Activated naive CD8-positive, alpha-beta T cell treated with anti-CD3 and anti-CD28 coated beads, Interleukin-2, amount 10 ng/mL, durations not matched to agents 7 days and 5 days (primary cell): Measurements from ENCODE around the gene SIRT7. TPM values are rescaled to one million over a fixed set of nuclear protein-coding genes. Genes with fewer than 3 reads are reported as not detected.

Experiments used
- ATAC-seq: fragments of 150-1000 bp; cut with Tn5 transposase; one replicate; pipeline ENCODE4 v1.10.0; 2021; ENCODE audit warnings: low read depth, moderate library complexity
- POLR2A ChIA-PET: fragments of 350-600 bp; sonication (Branson Sonifier 250); formaldehyde crosslinking; loops from one replicate; lab custom pipeline; 2021; ENCODE audit warnings: antibody characterized with exemption; lab: Charles Lee
- DNase-seq: peaks from one replicate; pipeline ENCODE4 v3.0.0; 2021
- H3K27ac Mint-ChIP-seq: one replicate; pipeline ENCODE4 v1.8.0; 2022; ENCODE audit warnings: mild to moderate bottlenecking, mixed read lengths
- H3K27me3 Mint-ChIP-seq: one replicate; pipeline ENCODE4 v1.8.0; 2022; ENCODE audit warnings: mild to moderate bottlenecking, moderate library complexity, mixed read lengths
- H3K36me3 Mint-ChIP-seq: one replicate; pipeline ENCODE4 v1.8.0; 2021; ENCODE audit warnings: mild to moderate bottlenecking, mixed read lengths
- H3K4me1 Mint-ChIP-seq: one replicate; pipeline ENCODE4 v1.8.0; 2021; ENCODE audit warnings: mixed read lengths
- H3K4me3 Mint-ChIP-seq: one replicate; pipeline ENCODE4 v1.8.0; 2022; ENCODE audit warnings: mild to moderate bottlenecking, moderate library complexity, mixed read lengths
- H3K9me3 Mint-ChIP-seq: one replicate; pipeline ENCODE4 v1.8.0; 2021; ENCODE audit warnings: mixed read lengths
- total RNA-seq, 2 experiments: library from RNA; stranded (reverse); gene quantifications; one replicate each; pipeline ENCODE4 v1.2.3, GENCODE V29; 2021

SIRT7 gene
- total RNA-seq, 2 experiments from 2014 or later: 64.8 to 65.2 TPM

DNA sequence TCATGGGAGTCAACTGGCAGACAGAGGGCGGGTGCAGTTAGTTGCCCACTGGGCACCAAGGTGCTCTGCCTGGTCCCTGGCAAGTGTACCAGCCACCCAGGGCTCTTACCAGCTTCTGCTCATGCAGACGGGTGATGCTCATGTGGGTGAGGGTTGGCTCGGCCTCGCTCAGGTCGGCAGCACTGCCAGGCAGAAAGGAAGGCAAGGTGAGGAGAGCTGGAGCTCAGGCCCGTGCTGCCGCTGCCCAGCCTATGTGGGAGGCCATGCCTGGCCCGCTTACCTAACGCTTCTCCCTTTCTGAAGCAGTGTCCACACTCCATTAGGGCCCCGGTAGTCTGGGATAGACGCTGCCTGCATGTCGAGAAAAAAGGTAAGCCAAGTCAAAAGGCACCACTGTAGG is 2.6 kb downstream of the SIRT7 start:
- Mint-ChIP-seq H3K36me3 (peaks cover 9% of the 10 kb centered on the region), H3K27me3 (no peaks in the 10 kb centered on the region), H3K27ac (no peak overlapping the region), H3K4me3 (no peak overlapping the region), H3K4me1 (peaks cover 20% of the 10 kb centered on the region), H3K9me3 (no peaks in the 10 kb centered on the region)
- no peak for DNase-seq
- POLR2A ChIA-PET: no interaction called here
- ATAC-seq: no peak

DNA sequence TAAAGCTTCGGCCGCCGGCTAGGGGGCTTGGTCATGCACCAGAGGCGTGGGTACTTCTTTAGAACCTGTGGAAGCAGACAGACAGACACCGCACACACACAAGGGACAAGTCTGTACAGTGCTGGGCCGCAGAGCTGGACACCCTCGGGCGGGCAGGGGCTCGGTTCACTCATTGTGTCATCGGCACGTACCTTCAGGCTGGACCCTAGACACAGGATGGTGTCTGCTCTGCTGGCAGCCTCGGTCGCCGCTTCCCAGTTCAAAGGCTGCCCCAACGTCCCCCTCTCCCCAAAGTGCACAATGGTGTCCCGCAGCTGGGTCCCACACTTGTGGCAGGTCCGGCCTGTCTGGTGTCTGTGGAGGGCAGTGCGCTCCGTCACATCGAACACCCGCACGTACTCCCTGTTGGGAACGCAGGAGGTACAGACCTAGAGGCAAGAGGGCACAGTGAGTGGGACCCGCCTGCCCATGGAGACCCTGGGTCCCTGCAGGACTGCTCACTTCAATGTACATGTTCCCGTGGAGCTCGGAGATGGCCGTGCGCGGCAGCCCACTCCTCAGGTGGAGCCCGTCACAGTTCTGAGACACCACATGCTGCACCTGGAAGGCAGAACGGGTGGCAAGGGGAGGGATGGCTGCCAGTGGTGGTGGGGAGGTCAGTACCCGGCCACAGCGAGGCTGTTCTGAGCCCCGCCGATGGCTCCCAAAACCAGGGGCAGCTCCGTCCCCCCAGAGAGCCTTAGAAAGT is 3.7 kb downstream of the SIRT7 start:
- POLR2A ChIA-PET: interaction anchor here (0.8 kb wide), 1 partner anchor 13 kb away, joined by 4 read pairs; the partner anchor contains the start of gene MAFG
- Mint-ChIP-seq H3K4me1 (peaks cover 22% of the 10 kb centered on the region), H3K9me3 (no peaks in the 10 kb centered on the region), H3K27me3 (no peaks in the 10 kb centered on the region), H3K36me3 (peaks cover 9% of the 10 kb centered on the region), H3K4me3 (no peak overlapping the region), H3K27ac (no peak overlapping the region)
- DNase-seq: no peak
- no peak for ATAC-seq

GRCh38 chr17:81913394-81914102 is 4.4 kb downstream of the SIRT7 start:
- no peaks in the 10 kb centered on the region for H3K27me3 Mint-ChIP-seq
- no peaks in the 10 kb centered on the region for H3K9me3 Mint-ChIP-seq
- H3K27ac Mint-ChIP-seq: no peak overlapping the region
- POLR2A ChIA-PET: interaction anchor here (0.6 to 1.1 kb wide), 4 partner anchors 11 to 79 kb away, joined by 3 to 5 read pairs (median 4); partner anchors contain the start of genes MAFG and PPP1R27
- no peak overlapping the region for H3K4me3 Mint-ChIP-seq
- H3K36me3 Mint-ChIP-seq: peaks cover 9% of the 10 kb centered on the region
- ATAC-seq: no peak
- DNase-seq: no peak
- H3K4me1 Mint-ChIP-seq: peaks cover 21% of the 10 kb centered on the region

DNA sequence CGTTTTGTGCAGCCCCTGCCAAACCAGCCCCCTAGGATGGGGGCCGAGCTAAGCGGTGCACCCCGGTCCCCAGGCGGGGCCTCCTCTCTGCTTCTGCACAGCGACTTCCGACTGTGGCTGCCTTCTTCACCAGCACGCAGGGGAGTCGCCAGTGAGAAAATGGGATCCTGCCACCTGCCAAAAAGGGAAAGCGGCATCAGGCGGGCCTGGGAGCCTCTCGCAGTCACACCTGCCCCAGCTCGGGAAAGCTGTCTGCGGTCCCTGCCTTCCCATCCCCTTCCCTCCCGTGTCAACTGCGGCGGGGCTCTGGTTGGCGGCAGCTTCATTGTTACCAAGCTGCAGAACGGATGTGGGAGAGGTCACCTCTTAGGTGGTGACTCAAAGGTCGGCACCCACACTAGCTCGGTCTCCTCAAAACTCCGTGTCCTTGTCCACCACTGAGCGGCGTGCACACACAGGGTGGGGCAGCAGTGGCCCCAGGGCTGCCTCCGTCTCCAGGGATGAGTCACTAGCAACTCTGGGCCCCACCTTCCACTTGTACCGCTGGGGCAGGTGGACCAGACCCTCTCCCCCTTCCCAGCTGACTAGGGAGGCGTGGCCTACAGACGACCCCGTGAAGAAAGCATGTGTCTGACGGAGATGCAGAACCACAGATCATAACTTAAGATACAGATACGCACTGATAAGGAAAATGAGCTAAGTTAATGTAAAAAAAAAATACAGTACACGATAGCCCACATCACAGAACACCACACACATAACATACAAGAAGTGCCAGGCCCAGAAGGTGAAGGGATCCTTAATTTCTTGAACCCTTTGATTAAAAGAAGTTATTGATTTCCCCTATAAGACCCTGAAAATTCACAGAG is 5.3 kb downstream of the SIRT7 start:
- H3K4me1 Mint-ChIP-seq: peaks cover 17% of the 10 kb centered on the region
- no peaks in the 10 kb centered on the region for H3K27me3 Mint-ChIP-seq
- H3K9me3 Mint-ChIP-seq: no peaks in the 10 kb centered on the region
- ATAC-seq (no peak), DNase-seq (no peak)
- POLR2A ChIA-PET: interaction anchor here (0.9 to 1.1 kb wide), 2 partner anchors 11 to 78 kb away, joined by 3 read pairs; partner anchors contain the start of gene PPP1R27
- H3K4me3 Mint-ChIP-seq: peak overlapping the region; percentile 16
- H3K27ac Mint-ChIP-seq: peak overlapping the region; percentile 5
- peaks cover 9% of the 10 kb centered on the region for H3K36me3 Mint-ChIP-seq

DNA sequence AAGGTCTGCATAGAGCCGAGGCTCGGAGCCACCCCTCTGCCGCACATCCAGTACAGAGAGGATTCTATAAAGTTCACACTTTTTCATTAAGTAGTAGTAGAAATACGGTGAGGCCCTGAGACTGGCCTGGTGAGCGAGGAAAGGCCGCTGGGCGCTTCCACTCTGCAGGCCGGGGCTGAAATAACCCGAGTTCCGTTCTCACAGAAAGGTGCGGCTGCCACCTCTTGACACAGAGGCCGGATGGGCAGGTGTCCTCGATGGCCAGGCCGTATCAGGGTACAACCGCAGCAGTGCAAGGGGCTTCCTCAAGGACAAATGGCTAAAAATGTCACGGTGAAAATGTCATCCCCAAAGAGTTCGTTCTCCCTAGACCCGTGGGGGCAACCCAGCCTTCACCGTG is 6.0 kb downstream of the SIRT7 start:
- H3K4me3 Mint-ChIP-seq: peak overlapping the region; percentile 60
- no peak for ATAC-seq
- POLR2A ChIA-PET: interaction anchor here (0.5 to 1.5 kb wide), 2 partner anchors 20 to 64 kb away, joined by 4 to 5 read pairs; no protein-coding TSS in a partner anchor
- H3K27ac Mint-ChIP-seq: no peak overlapping the region
- peaks cover 13% of the 10 kb centered on the region for H3K4me1 Mint-ChIP-seq
- peaks cover 7% of the 10 kb centered on the region for H3K36me3 Mint-ChIP-seq
- H3K9me3 Mint-ChIP-seq: no peaks in the 10 kb centered on the region
- no peak for DNase-seq
- no peaks in the 10 kb centered on the region for H3K27me3 Mint-ChIP-seq

DNA sequence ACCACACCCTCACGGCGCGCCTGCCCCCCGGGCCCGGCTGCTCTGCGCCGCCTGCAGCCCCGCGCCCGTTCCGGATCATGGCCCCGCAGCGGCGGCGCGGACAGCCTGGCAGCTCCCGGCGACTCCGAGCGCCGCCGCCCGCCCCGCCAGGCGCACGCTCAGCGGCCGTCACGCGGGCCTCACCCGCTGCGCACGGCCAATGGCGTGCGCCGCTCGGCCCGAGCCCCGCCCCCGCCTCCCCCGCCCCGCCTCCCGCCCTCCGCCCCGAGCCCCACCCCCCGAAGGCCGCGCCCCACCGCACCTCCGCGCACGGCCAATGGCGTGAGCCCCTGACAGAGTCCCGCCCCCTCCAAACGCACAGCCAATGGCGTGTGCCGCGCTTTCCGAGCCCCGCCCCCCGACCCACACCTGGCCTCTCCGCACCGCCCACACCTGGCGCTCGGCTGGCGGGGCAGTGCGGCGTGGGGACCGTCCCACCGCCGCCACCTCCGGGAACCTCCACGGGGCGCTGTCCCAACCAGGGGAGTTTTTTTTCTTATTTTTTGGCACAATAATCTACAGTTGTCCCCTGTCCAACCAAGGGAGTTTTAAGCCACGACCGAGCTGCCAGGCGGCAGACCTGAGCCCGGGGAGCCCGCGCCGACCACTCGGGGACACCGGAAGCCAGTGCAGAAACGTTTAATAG is 6.6 kb downstream of the SIRT7 start, which contains the start of gene PCYT2:
Gene PCYT2 (minus strand): TSS at position 123 of the 685 bp plus-strand sequence. CDS start 44 bp downstream, at position 79.
- peak; percentile 88 for ATAC-seq
- H3K27me3 Mint-ChIP-seq: no peaks in the 10 kb centered on the region
- DNase-seq: peak; percentile 92
- POLR2A ChIA-PET: interaction anchor here (0.5 to 1.5 kb wide), 4 partner anchors 14 to 63 kb away, joined by 3 to 5 read pairs (median 4); no protein-coding TSS in a partner anchor
- H3K4me3 Mint-ChIP-seq: peak within 1 kb of the TSS; percentile 87
- no peaks in the 10 kb centered on the region for H3K9me3 Mint-ChIP-seq
- peaks cover 10% of the 10 kb centered on the region for H3K4me1 Mint-ChIP-seq
- peaks cover 5% of the 10 kb centered on the region for H3K36me3 Mint-ChIP-seq
- no peak within 1 kb of the TSS for H3K27ac Mint-ChIP-seq

GRCh38 chr17:81910840-81911276 is 7.1 kb downstream of the SIRT7 start:
- peak; percentile 57 for DNase-seq
- Mint-ChIP-seq H3K36me3 (peaks cover 5% of the 10 kb centered on the region), H3K9me3 (no peaks in the 10 kb centered on the region), H3K4me1 (peaks cover 9% of the 10 kb centered on the region), H3K27me3 (no peaks in the 10 kb centered on the region), H3K4me3 (peak overlapping the region; percentile 87), H3K27ac (no peak overlapping the region)
- POLR2A ChIA-PET: interaction anchor here (1.0 to 1.5 kb wide), 2 partner anchors 13 to 18 kb away, joined by 3 to 4 read pairs; no protein-coding TSS in a partner anchor
- ATAC-seq: peak; percentile 57

DNA sequence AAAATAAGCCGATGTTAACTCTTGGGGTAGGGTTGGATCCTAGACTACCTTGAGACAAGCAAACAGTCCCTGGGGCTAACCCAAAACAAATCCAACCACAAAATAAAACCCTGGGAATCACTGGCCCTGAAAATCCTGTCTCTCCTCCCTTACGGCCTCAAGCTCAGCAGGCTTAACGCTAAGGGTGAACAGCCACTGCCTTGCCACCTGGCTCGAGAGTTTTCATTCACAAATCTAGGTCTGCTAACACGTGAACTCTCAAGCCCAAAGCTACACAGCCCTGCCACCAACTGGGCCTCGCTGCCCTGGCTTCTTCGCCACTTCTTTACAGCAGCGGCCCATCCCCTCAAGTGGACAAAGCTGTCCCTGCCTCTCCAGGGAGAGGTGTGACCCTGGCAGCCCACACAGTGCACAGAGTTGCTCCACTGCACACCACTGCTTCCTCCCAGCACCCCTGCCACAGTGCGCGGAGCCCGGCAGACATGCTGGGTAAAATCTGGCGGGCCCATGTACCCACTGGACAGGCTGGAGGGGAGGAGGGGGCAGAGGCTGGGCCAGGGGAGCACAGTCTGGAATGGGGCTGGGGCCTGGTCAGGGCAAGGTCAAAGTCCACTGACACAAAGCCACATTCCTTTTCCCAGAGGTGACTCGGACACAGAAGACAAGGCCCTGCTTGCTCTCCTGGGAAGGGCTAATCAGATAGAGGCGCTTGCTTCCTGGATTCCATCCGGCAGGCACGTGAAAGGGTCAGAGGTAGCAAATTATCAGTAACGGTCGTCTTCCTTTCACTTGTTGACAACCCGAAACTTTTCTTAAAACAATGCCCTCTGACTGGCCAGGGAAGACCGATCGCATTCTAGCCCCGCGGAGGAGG is 7.8 kb downstream of the SIRT7 start:
- POLR2A ChIA-PET: interaction anchor here (1.2 to 1.5 kb wide), 2 partner anchors 16 to 18 kb away, joined by 5 to 6 read pairs; partner anchors contain the start of gene ANAPC11
- Mint-ChIP-seq H3K9me3 (no peaks in the 10 kb centered on the region), H3K36me3 (peaks cover 5% of the 10 kb centered on the region), H3K27me3 (no peaks in the 10 kb centered on the region), H3K4me1 (peaks cover 7% of the 10 kb centered on the region), H3K27ac (no peak overlapping the region), H3K4me3 (peak overlapping the region; percentile 87)
- no peak for DNase-seq
- ATAC-seq: no peak

GRCh38 chr17:81909231-81909630 is 8.7 kb downstream of the SIRT7 start:
- DNase-seq (no peak), ATAC-seq (no peak)
- peaks cover 7% of the 10 kb centered on the region for H3K4me1 Mint-ChIP-seq
- POLR2A ChIA-PET: interaction anchor here (0.5 to 1.5 kb wide), 3 partner anchors 17 to 27 kb away, joined by 3 to 6 read pairs (median 5); partner anchors contain the start of gene ANAPC11
- peaks cover 5% of the 10 kb centered on the region for H3K36me3 Mint-ChIP-seq
- no peaks in the 10 kb centered on the region for H3K27me3 Mint-ChIP-seq
- no peaks in the 10 kb centered on the region for H3K9me3 Mint-ChIP-seq
- no peak overlapping the region for H3K27ac Mint-ChIP-seq
- H3K4me3 Mint-ChIP-seq: peak overlapping the region; percentile 87

GRCh38 chr17:81908793-81909192 is 9.2 kb downstream of the SIRT7 start:
- no peak for ATAC-seq
- H3K27ac Mint-ChIP-seq: no peak overlapping the region
- H3K27me3 Mint-ChIP-seq: no peaks in the 10 kb centered on the region
- DNase-seq: no peak
- peak overlapping the region; percentile 87 for H3K4me3 Mint-ChIP-seq
- peaks cover 7% of the 10 kb centered on the region for H3K4me1 Mint-ChIP-seq
- H3K36me3 Mint-ChIP-seq: peaks cover 5% of the 10 kb centered on the region
- POLR2A ChIA-PET: interaction anchor here (0.5 kb wide), 1 partner anchor 26 kb away, joined by 3 read pairs; no protein-coding TSS in a partner anchor
- H3K9me3 Mint-ChIP-seq: no peaks in the 10 kb centered on the region
